ENCODE measurements around the gene CGB1. TPM values are rescaled to one million over a fixed set of nuclear protein-coding genes. Genes with fewer than 3 reads are reported as not detected.
"Not testable (repeated sequence)": the region's sequence is repeated elsewhere in the genome, so short reads cannot be mapped to it uniquely, and the experiment has no call there.

Gene CGB1
- total RNA-seq, 2 donors from 2014 or later: not detected

GRCh38 chr19:49028686-49029085, 8.0 kb downstream of the CGB1 start:
- intact Hi-C loops (cut with DNase I); DNase-seq (ENCODE audit: low spot score): not testable (repeated sequence)

- intact Hi-C loops (cut with DNase I); DNase-seq (ENCODE audit: low spot score): not testable (repeated sequence)
Measured at GRCh38 chr19:49025599-49025998, 11.1 kb downstream of the CGB1 start.

GRCh38 chr19:49025088-49025487, 11.6 kb downstream of the CGB1 start:
- intact Hi-C loops (cut with DNase I); DNase-seq (ENCODE audit: low spot score): not testable (repeated sequence)

GRCh38 chr19:49024233-49024632, 12.5 kb downstream of the CGB1 start, which contains the start of gene CGB3:
Gene CGB3, minus strand, starts transcription at chr19:49024333. Its CDS starts 362 bp downstream, at chr19:49023971.
- intact Hi-C loops (cut with DNase I); DNase-seq (ENCODE audit: low spot score): not testable (repeated sequence)

GRCh38 chr19:49022116-49022515, 14.6 kb downstream of the CGB1 start:
- intact Hi-C loops (cut with DNase I): no loop called here
- no peak for DNase-seq (ENCODE audit: low spot score)

- DNase-seq (ENCODE audit: low spot score): no peak
- intact Hi-C loops (cut with DNase I): no loop called here
Measured at GRCh38 chr19:49020931-49021895, 15.5 kb downstream of the CGB1 start.

- intact Hi-C loops (cut with DNase I): no loop called here
- DNase-seq (ENCODE audit: low spot score): no peak
Measured at GRCh38 chr19:49020342-49020741, 16.4 kb downstream of the CGB1 start.

GRCh38 chr19:49019242-49019932, 17.3 kb downstream of the CGB1 start:
- intact Hi-C loops (cut with DNase I): no loop called here
- DNase-seq (ENCODE audit: low spot score): no peak

- intact Hi-C loops (cut with DNase I); DNase-seq (ENCODE audit: low spot score): not testable (repeated sequence)
Measured at GRCh38 chr19:49018388-49019241, 18.1 kb downstream of the CGB1 start.

- intact Hi-C loops (cut with DNase I): no loop called here
- DNase-seq (ENCODE audit: low spot score): no peak
Measured at GRCh38 chr19:49017666-49018351, 18.9 kb downstream of the CGB1 start.

GRCh38 chr19:49017041-49017665, 19.5 kb downstream of the CGB1 start, which contains the start of gene LHB:
Gene LHB, minus strand, starts transcription at chr19:49017091. Its CDS starts 10 bp downstream, at chr19:49017081.
- intact Hi-C loops (cut with DNase I): no loop called here
- no peak for DNase-seq (ENCODE audit: low spot score)

GRCh38 chr19:49016067-49016839, 20.4 kb downstream of the CGB1 start:
- intact Hi-C loops (cut with DNase I): no loop called here
- DNase-seq (ENCODE audit: low spot score): no peak

- intact Hi-C loops (cut with DNase I): no loop called here
- DNase-seq (ENCODE audit: low spot score): no peak
Measured at GRCh38 chr19:49014870-49015255, 21.8 kb downstream of the CGB1 start.

- intact Hi-C loops (cut with DNase I): no loop called here
- no peak for DNase-seq (ENCODE audit: low spot score)
Measured at GRCh38 chr19:49014123-49014869, 22.4 kb downstream of the CGB1 start.

- DNase-seq (ENCODE audit: low spot score): no peak
- intact Hi-C loops (cut with DNase I): no loop called here
Measured at GRCh38 chr19:49011194-49011593, 25.5 kb downstream of the CGB1 start.

- intact Hi-C loops (cut with DNase I): no loop called here
- DNase-seq (ENCODE audit: low spot score): no peak
Measured at GRCh38 chr19:49010453-49010852, 26.2 kb downstream of the CGB1 start.

GRCh38 chr19:49009828-49010227, 26.9 kb downstream of the CGB1 start:
- no peak for DNase-seq (ENCODE audit: low spot score)
- intact Hi-C loops (cut with DNase I): no loop called here
